ENCODE results near the gene NUDT7. TPM values are rescaled to one million over a fixed set of nuclear protein-coding genes. Genes with fewer than 3 reads are reported as not detected.

Gene NUDT7
- total RNA-seq, 4 donors from 2014 or later = 2.3 to 10.1 (median 6.3) TPM

DNA sequence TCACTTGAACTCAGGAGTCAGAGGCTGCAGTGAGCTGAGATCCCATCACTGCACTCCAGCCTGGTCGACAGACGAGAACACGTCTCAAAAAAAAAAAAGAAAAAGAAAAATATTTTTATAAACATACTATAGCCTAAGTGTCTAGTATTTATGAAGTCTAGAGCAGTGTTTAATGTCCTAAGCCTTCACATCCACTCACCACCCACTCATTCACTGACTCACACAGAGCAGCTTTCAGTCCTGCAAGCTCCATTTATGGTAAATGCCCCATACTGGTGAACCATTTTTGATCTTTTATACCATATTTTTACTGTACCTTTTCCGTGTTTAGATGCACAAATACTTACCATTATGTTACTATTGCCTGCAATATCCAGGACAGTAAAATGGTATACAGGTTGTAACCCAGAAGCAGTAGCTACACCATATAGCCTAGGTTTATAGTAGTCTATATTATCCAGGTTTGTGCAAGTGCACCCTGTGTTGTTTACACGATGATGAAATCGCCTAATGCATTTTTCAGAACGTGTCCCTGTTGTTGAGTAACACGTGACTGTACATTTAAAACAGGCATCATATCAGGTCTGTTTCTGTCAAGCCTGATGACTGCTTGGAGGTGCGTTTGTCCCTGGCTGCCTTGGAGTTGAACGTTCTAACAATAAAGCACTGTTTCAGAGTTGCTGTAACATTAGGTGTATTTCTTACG is 10.1 kb downstream of the NUDT7 start:
- Histone ChIP-seq H3K36me3 (no peaks in the 10 kb centered on the region), H3K27me3 (no peaks in the 10 kb centered on the region), H3K9me3 (no peaks in the 10 kb centered on the region), H3K4me3 (no peak overlapping the region), H3K27ac (no peak overlapping the region), H3K4me1 (no peaks in the 10 kb centered on the region)
- intact Hi-C loops (cut with DNase I) = no loop called here
- no peak for DNase-seq
- 63 to 72% methylated on average over 11 of the region's 11 CpGs for WGBS, 2 donors
- TF ChIP-seq POLR2A (IDR thresholded peaks at IDR 0.05) = no peak
- TF ChIP-seq, protein P1, sequence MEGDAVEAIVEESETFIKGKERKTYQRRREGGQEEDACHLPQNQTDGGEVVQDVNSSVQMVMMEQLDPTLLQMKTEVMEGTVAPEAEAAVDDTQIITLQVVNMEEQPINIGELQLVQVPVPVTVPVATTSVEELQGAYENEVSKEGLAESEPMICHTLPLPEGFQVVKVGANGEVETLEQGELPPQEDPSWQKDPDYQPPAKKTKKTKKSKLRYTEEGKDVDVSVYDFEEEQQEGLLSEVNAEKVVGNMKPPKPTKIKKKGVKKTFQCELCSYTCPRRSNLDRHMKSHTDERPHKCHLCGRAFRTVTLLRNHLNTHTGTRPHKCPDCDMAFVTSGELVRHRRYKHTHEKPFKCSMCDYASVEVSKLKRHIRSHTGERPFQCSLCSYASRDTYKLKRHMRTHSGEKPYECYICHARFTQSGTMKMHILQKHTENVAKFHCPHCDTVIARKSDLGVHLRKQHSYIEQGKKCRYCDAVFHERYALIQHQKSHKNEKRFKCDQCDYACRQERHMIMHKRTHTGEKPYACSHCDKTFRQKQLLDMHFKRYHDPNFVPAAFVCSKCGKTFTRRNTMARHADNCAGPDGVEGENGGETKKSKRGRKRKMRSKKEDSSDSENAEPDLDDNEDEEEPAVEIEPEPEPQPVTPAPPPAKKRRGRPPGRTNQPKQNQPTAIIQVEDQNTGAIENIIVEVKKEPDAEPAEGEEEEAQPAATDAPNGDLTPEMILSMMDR (IDR thresholded peaks at IDR 0.05) = no peak

DNA sequence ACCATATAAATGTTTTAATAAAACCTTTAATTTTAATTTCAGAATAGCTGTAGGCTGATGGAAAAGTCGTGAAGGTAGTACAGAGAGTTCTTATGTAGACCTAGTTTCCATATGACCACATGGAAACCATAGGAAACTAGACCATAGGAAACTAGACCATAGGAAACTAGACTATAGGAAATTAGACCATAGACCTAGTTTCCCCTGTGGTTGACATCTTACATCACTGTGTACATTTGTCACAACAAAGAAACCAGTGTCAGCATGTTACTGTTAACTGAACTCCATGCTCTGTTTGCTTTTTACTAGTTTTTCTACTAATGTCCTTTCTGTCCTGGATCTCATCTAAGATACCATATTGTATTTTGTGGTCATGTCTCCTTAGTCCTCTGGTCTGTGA is 14.6 kb downstream of the NUDT7 start:
- WGBS, 2 donors = 46 to 56% methylated on average over 1 of the region's 1 CpG
- intact Hi-C loops (cut with DNase I) = no loop called here
- no peak for DNase-seq

DNA sequence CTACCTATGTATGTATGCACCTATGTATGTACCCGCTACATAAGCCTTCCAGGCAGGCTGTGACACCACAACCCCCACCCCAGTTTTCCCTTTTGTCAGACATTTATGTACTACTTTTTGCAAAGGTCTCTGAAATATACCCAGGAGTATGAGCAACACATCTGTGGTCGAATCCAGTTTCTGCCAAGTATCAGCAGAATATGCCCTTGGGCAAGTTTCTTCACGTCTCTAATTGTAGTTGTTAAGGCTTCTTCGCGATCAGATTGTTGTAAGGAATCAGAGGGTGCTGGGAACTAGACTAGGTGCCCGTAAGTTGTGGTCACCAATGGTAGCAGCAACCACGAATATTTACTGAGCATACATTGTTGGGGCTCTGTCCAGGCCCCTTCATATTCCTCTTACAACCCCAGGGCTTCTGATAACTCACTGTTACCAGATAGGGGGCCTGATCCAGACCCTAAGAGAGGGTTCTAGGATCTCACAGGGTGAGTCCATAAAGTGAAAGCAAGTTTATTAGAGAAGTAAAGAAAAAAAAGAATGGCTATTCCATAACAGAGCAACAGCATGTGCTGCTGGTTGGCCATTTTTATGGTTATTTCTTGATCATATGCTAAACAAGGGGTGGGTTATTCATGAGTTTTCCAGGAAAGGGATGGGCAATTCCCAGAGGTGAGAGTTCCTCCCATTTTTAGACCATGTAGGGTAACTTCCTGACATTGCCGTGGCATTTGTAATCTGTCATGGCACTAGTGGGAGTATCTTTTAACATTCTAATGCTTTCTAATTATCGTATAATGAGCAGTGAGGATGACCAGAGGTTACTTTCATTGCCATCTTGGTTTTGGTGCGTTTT is 16.6 kb downstream of the NUDT7 start:
- no peaks in the 10 kb centered on the region for H3K9me3 ChIP-seq
- TF ChIP-seq, protein P1 (IDR thresholded peaks at IDR 0.05) = no peak
- no peak for TF ChIP-seq POLR2A (IDR thresholded peaks at IDR 0.05)
- H3K36me3 ChIP-seq = no peaks in the 10 kb centered on the region
- H3K27ac ChIP-seq = no peak overlapping the region
- H3K4me1 ChIP-seq = no peaks in the 10 kb centered on the region
- intact Hi-C loops (cut with DNase I) = no loop called here
- no peak overlapping the region for H3K4me3 ChIP-seq
- DNase-seq = no peak
- 65 to 78% methylated on average over 10 of the region's 10 CpGs for WGBS, 2 donors
- no peaks in the 10 kb centered on the region for H3K27me3 ChIP-seq

More for the DNA sequence above, 14.6 kb downstream of the NUDT7 start:
- H3K36me3 ChIP-seq = no peaks in the 10 kb centered on the region
- TF ChIP-seq POLR2A (IDR thresholded peaks at IDR 0.05) = no peak
- TF ChIP-seq, protein P1 (IDR thresholded peaks at IDR 0.05) = no peak
- H3K4me1 ChIP-seq = no peaks in the 10 kb centered on the region
- H3K27me3 ChIP-seq = no peaks in the 10 kb centered on the region
- H3K4me3 ChIP-seq = no peak overlapping the region
- H3K27ac ChIP-seq = no peak overlapping the region
- H3K9me3 ChIP-seq = no peaks in the 10 kb centered on the region

DNA sequence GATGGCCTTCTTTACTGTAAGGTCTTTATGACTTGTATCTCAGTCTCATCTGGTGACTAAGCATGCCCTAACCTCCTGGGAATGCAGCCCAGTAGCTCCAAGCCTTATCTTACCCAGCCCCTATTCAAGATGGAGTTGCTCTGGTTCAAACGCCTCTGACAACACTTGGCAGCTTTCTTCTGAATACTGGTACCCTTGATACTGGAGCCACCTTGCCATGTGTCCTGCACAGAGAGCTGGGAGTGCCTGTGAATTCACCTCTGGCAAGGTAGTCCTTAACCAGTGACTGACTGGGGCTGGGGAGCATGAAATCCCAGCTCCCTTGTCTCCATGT is 17.2 kb downstream of the NUDT7 start:
- Histone ChIP-seq H3K36me3 (no peaks in the 10 kb centered on the region), H3K27me3 (no peaks in the 10 kb centered on the region), H3K9me3 (no peaks in the 10 kb centered on the region), H3K4me3 (no peak overlapping the region), H3K4me1 (no peaks in the 10 kb centered on the region), H3K27ac (no peak overlapping the region)
- intact Hi-C loops (cut with DNase I) = no loop called here
- TF ChIP-seq, protein P1 (IDR thresholded peaks at IDR 0.05) = no peak
- TF ChIP-seq POLR2A (IDR thresholded peaks at IDR 0.05) = no peak
- DNase-seq = no peak
- whole genome bisulfite sequencing, 2 donors = 20 to 50% methylated on average over 1 of the region's 1 CpG

DNA sequence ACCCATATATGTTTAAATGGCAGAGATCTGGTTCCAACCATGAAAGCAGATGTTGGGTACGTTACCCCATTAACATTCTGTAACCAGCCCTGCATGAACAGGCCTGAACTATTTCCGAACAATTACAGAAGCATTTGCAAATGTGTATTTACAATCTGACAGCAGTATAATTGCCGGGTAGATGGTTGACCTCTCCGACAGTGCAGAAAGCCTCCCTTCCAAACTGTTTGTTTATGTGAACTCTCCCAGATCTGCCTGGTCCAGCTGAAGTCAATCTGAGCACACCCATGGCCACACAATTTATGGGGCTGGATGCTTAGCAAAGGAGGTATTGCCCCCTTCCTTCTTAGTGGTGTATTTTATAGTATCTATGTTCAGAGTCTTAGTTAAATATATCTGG is 21.8 kb downstream of the NUDT7 start:
- Histone ChIP-seq H3K9me3 (no peaks in the 10 kb centered on the region), H3K27ac (no peak overlapping the region), H3K27me3 (no peaks in the 10 kb centered on the region), H3K4me3 (no peak overlapping the region), H3K36me3 (no peaks in the 10 kb centered on the region), H3K4me1 (no peaks in the 10 kb centered on the region)
- WGBS, 2 donors = 48 to 52% methylated on average over 4 of the region's 4 CpGs
- intact Hi-C loops (cut with DNase I) = no loop called here
- TF ChIP-seq, protein P1 (IDR thresholded peaks at IDR 0.05) = no peak
- TF ChIP-seq POLR2A (IDR thresholded peaks at IDR 0.05) = no peak
- no peak for DNase-seq

Data from esophagus squamous epithelium (tissue), 5 donors.